Right renal cortex interstitium (tissue), 3 donors: ENCODE measurements around the gene NOS3. TPM values are rescaled to one million over a fixed set of nuclear protein-coding genes. Genes with fewer than 3 reads are reported as not detected.
"Not testable (repeated sequence)": the region's sequence is repeated elsewhere in the genome, so short reads cannot be mapped to it uniquely, and the experiment has no call there.

ENCODE experiments used
- DNase-seq, 3 donors: peaks; one replicate each; pipeline ENCODE4 v3.0.0-alpha.2; 2013; ENCODE audit warnings: low read depth in 3 of 3, low spot score in 2 of 3
- polyA plus RNA-seq, 3 donors: library from polyadenylated mRNA; unstranded; fragments of 120-200 nt; gene quantifications; one replicate each; pipeline ENCODE4 v1.2.1, GENCODE V29; 2013; ENCODE audit not compliant: insufficient read length in 3 of 3

NOS3 gene
- polyA plus RNA-seq, 3 donors = 6.8 to 7.6 (median 7.0) TPM

- DNase-seq = no peak
Observed at GRCh38 chr7:150997817-150998216, 7.0 kb downstream of the NOS3 start.

- no peak for DNase-seq
Observed at GRCh38 chr7:150998341-150998740, 7.5 kb downstream of the NOS3 start.

- no peak for DNase-seq
Observed at GRCh38 chr7:150999001-150999400, 8.2 kb downstream of the NOS3 start.

GRCh38 chr7:150999497-151000230, 8.8 kb downstream of the NOS3 start:
- DNase-seq = no peak

- no peak for DNase-seq
Observed at GRCh38 chr7:151000897-151001495, 10.2 kb downstream of the NOS3 start.

GRCh38 chr7:151001546-151001945, 10.7 kb downstream of the NOS3 start:
- DNase-seq = no peak

GRCh38 chr7:151003572-151003971, 12.8 kb downstream of the NOS3 start:
- no peak for DNase-seq

- DNase-seq = no peak
Observed at GRCh38 chr7:151005566-151005965, 14.7 kb downstream of the NOS3 start.

GRCh38 chr7:151006590-151007300, 15.9 kb downstream of the NOS3 start:
- no peak for DNase-seq

GRCh38 chr7:151007469-151007898, 16.7 kb downstream of the NOS3 start:
- DNase-seq = no peak

- DNase-seq = no peak
Observed at GRCh38 chr7:151008143-151008510, 17.3 kb downstream of the NOS3 start.

- DNase-seq = no peak
Observed at GRCh38 chr7:151008511-151009323, 17.9 kb downstream of the NOS3 start.

GRCh38 chr7:151009327-151010036, 18.7 kb downstream of the NOS3 start:
- DNase-seq = no peak

- no peak for DNase-seq
Observed at GRCh38 chr7:151010037-151010306, 19.2 kb downstream of the NOS3 start.

GRCh38 chr7:151010307-151011096, 19.7 kb downstream of the NOS3 start:
- DNase-seq = no peak

GRCh38 chr7:151011097-151011409, 20.2 kb downstream of the NOS3 start:
- no peak for DNase-seq

GRCh38 chr7:151011616-151012015, 20.8 kb downstream of the NOS3 start:
- DNase-seq = not testable (repeated sequence)

- DNase-seq = no peak
Observed at GRCh38 chr7:151012031-151012692, 21.3 kb downstream of the NOS3 start.

- DNase-seq = no peak
Observed at GRCh38 chr7:151012911-151013347, 22.1 kb downstream of the NOS3 start.
